ENCODE measurements around the gene EEIG1.

EEIG1 gene

DNA sequence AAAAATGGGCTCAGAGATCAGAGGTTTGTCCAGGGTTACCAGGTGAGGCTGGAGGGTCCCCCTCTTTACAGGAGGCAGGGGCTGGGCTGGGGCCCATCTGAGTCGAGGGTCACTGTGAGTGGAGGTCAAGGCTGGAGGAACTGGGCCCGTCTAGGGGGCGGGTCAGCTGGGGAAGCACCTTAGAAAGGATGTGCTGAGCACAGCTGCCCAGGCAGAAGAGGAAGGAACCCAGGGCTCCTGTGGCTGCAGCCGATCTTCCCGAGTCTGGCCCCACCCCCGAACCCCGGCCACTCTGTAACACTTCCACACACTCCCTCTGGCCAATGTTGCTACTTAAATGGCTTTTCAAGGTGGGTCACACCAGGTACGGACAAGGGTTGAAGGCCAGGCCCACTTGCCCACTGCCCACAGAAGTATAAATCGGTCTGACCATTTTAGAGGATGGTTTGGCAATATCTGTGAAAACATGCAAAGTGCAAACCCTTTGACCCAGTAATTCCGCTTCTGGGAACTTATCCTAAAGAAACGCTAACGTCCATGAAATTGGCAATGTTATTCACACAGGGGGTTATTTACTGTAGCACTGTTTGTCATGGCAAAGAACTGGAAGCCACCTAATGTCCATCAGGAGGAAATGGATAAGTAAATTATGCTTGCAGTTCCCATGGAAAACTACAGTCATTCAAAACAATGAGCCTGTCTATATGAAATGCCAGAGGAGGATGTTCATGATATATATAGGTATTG is 30.5 kb upstream of the EEIG1 start:
- TF ChIP-seq FOXP2 (optimal IDR thresholded peaks at IDR 0.05; ENCODE audit: borderline replicate concordance, extremely low read depth, extremely low read length, insufficient read depth) = no peak
- TF ChIP-seq, protein P1, sequence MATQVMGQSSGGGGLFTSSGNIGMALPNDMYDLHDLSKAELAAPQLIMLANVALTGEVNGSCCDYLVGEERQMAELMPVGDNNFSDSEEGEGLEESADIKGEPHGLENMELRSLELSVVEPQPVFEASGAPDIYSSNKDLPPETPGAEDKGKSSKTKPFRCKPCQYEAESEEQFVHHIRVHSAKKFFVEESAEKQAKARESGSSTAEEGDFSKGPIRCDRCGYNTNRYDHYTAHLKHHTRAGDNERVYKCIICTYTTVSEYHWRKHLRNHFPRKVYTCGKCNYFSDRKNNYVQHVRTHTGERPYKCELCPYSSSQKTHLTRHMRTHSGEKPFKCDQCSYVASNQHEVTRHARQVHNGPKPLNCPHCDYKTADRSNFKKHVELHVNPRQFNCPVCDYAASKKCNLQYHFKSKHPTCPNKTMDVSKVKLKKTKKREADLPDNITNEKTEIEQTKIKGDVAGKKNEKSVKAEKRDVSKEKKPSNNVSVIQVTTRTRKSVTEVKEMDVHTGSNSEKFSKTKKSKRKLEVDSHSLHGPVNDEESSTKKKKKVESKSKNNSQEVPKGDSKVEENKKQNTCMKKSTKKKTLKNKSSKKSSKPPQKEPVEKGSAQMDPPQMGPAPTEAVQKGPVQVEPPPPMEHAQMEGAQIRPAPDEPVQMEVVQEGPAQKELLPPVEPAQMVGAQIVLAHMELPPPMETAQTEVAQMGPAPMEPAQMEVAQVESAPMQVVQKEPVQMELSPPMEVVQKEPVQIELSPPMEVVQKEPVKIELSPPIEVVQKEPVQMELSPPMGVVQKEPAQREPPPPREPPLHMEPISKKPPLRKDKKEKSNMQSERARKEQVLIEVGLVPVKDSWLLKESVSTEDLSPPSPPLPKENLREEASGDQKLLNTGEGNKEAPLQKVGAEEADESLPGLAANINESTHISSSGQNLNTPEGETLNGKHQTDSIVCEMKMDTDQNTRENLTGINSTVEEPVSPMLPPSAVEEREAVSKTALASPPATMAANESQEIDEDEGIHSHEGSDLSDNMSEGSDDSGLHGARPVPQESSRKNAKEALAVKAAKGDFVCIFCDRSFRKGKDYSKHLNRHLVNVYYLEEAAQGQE (IDR thresholded peaks at IDR 0.05; ENCODE audit: insufficient read depth in 1 of 2, low read depth in 2 of 2, low read length in 2 of 2) = no peak
- no peak for TF ChIP-seq SIN3A (IDR thresholded peaks at IDR 0.05; ENCODE audit: borderline replicate concordance, insufficient read depth, low read length)
- TF ChIP-seq POLR2AphosphoS5 (IDR thresholded peaks at IDR 0.05; ENCODE audit: low read depth, low read length) = no peak
- no peak for TF ChIP-seq TAF1 (IDR thresholded peaks at IDR 0.05; ENCODE audit: borderline replicate concordance, insufficient read depth, low read length)

DNA sequence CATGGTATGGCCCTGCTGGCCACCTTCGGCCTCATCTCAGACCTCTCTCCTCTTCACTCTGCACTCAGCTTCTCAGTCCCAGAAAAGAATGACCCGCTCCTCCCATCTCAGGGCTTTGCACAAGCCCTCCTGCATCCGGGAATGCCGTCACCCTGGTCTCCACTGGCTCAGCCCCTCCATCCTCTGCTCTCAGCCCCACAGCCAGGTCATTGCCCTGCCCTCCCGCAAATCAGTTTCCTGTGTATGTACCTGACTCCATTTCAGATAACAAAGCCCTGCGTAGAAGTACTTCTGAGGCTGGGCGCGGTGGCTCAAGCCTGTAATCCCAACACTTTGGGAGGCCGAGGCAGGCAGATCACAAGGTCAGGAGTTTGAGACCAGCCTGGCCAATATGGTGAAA is 28.9 kb upstream of the EEIG1 start:
- TF ChIP-seq, protein P1 (IDR thresholded peaks at IDR 0.05; ENCODE audit: insufficient read depth in 1 of 2, low read depth in 2 of 2, low read length in 2 of 2) = no peak
- TF ChIP-seq FOXP2 (optimal IDR thresholded peaks at IDR 0.05; ENCODE audit: borderline replicate concordance, extremely low read depth, extremely low read length, insufficient read depth) (no peak), SIN3A (IDR thresholded peaks at IDR 0.05; ENCODE audit: borderline replicate concordance, insufficient read depth, low read length) (no peak), POLR2AphosphoS5 (IDR thresholded peaks at IDR 0.05; ENCODE audit: low read depth, low read length) (no peak), TAF1 (IDR thresholded peaks at IDR 0.05; ENCODE audit: borderline replicate concordance, insufficient read depth, low read length) (no peak)

DNA sequence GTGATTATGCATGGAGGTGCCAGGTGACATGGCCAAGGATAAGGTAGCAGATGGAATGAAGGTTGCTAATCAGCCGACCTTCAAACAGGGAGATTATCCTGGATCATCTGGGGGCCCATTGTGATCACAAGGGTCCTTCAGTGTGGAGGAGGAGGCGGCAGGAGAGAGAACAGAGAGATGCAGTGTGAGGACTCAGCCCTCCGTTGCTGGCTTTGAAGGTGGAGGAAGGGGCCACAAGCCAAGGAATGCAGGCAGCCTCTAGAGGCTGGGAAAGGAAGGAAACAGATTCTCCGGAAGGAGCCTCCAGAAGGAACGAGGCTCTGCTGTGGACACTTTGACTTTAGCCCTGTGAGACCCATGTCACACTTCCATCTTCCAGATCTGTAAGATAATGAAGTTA is 27.4 kb upstream of the EEIG1 start:
- TF ChIP-seq FOXP2 (optimal IDR thresholded peaks at IDR 0.05; ENCODE audit: borderline replicate concordance, extremely low read depth, extremely low read length, insufficient read depth) = no peak
- TF ChIP-seq, protein P1 (IDR thresholded peaks at IDR 0.05; ENCODE audit: insufficient read depth in 1 of 2, low read depth in 2 of 2, low read length in 2 of 2) = no peak
- no peak for TF ChIP-seq TAF1 (IDR thresholded peaks at IDR 0.05; ENCODE audit: borderline replicate concordance, insufficient read depth, low read length)
- TF ChIP-seq POLR2AphosphoS5 (IDR thresholded peaks at IDR 0.05; ENCODE audit: low read depth, low read length) = no peak
- TF ChIP-seq SIN3A (IDR thresholded peaks at IDR 0.05; ENCODE audit: borderline replicate concordance, insufficient read depth, low read length) = no peak

DNA sequence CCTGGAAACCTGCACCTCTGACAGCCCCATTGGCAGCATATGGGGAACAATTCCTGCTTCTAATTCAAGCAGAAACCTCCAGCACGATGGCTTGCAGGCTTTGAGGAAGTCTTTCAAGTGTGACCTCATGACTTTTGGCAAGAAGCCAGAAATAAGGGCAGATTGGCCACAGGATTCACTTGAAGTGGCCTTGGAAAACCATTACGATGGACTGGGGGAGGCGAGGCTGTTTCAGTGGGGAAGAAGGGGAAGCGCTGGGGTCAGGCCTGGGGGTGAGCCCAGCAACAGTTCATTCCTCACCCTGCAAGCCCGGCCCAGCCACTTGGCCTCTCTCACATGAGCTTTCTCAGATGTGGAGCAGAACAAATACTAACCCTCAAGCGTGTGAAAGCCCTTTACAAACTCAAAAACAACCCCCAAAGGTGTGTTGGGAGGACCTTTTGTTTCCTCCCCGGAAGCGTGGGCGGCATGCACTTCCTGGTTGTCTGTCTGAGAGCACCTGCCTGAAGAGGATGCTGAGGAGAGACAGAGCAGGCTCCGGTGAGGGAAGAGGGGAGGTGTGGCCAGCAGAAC is 26.9 kb upstream of the EEIG1 start:
- TF ChIP-seq, protein P1 (IDR thresholded peaks at IDR 0.05; ENCODE audit: insufficient read depth in 1 of 2, low read depth in 2 of 2, low read length in 2 of 2) = no peak
- no peak for TF ChIP-seq TAF1 (IDR thresholded peaks at IDR 0.05; ENCODE audit: borderline replicate concordance, insufficient read depth, low read length)
- TF ChIP-seq FOXP2 (optimal IDR thresholded peaks at IDR 0.05; ENCODE audit: borderline replicate concordance, extremely low read depth, extremely low read length, insufficient read depth) = no peak
- no peak for TF ChIP-seq POLR2AphosphoS5 (IDR thresholded peaks at IDR 0.05; ENCODE audit: low read depth, low read length)
- TF ChIP-seq SIN3A (IDR thresholded peaks at IDR 0.05; ENCODE audit: borderline replicate concordance, insufficient read depth, low read length) = no peak
